HG03575 (cell line): ENCODE measurements around the gene SEC23A.
"Not testable (repeated sequence)": the region's sequence is repeated elsewhere in the genome, so short reads cannot be mapped to it uniquely, and the experiment has no call there.

Source experiments
- ATAC-seq: cut with Tn5 transposase; IDR thresholded peaks from one replicate; pipeline ENCODE4 v1.9.1; 2021; ENCODE audit not compliant: unreplicated experiment, insufficient number of reproducible peaks, low FRiP score; ENCODE audit errors: extremely low read depth

SEC23A gene

GRCh38 chr14:39036760-39037159, 66.3 kb downstream of the SEC23A start:
- no peak for ATAC-seq

GRCh38 chr14:39035336-39035735, 67.7 kb downstream of the SEC23A start:
- no peak for ATAC-seq

- no peak for ATAC-seq
These were observed 68.3 kb downstream of the SEC23A start for GRCh38 chr14:39034481-39035296.

GRCh38 chr14:39033371-39033770, 69.7 kb downstream of the SEC23A start:
- no peak for ATAC-seq

GRCh38 chr14:39030209-39030608, 72.8 kb downstream of the SEC23A start:
- no peak for ATAC-seq

GRCh38 chr14:39029789-39030188, 73.2 kb downstream of the SEC23A start:
- ATAC-seq = no peak

GRCh38 chr14:39028620-39029019, 74.4 kb downstream of the SEC23A start:
- ATAC-seq = no peak

GRCh38 chr14:39025810-39026627, 77.0 kb downstream of the SEC23A start:
- ATAC-seq = no peak

GRCh38 chr14:39025250-39025809, 77.7 kb downstream of the SEC23A start:
- no peak for ATAC-seq

GRCh38 chr14:39023939-39024871, 78.8 kb downstream of the SEC23A start:
- no peak for ATAC-seq

GRCh38 chr14:39017096-39018016, 85.7 kb downstream of the SEC23A start:
- not testable (repeated sequence) for ATAC-seq

GRCh38 chr14:39016733-39017095, 86.3 kb downstream of the SEC23A start:
- ATAC-seq = no peak

- ATAC-seq = no peak
These were observed 87.0 kb downstream of the SEC23A start for GRCh38 chr14:39015964-39016577.

GRCh38 chr14:39015360-39015961, 87.6 kb downstream of the SEC23A start:
- no peak for ATAC-seq

GRCh38 chr14:39014460-39014859, 88.6 kb downstream of the SEC23A start:
- ATAC-seq = no peak

GRCh38 chr14:39008965-39009364, 94.1 kb downstream of the SEC23A start:
- not testable (repeated sequence) for ATAC-seq

GRCh38 chr14:39006721-39007410, 96.2 kb downstream of the SEC23A start:
- no peak for ATAC-seq
